Epithelial cell of esophagus (primary cell): ENCODE results near the gene DDX50.

Source experiments
- DNase-seq: peaks from one replicate; pipeline ENCODE4 v3.0.0; 2010; ENCODE audit warnings: low read depth
- H3K4me3 ChIP-seq: 2 replicates; pipeline ENCODE4 v1.5.1; 2011; ENCODE audit warnings: mild to moderate bottlenecking, low read length, control low read depth
- CTCF ChIP-seq: IDR thresholded peaks from 2 replicates; pipeline ENCODE4 v1.5.1; 2011; ENCODE audit warnings: low read depth, mild to moderate bottlenecking, low read length, control low read depth, inconsistent platforms; ENCODE audit not compliant: insufficient read depth; ENCODE audit errors: missing control alignments

DDX50 gene

GRCh38 chr10:68878496-68878895 lies 22.6 kb upstream of the DDX50 start:
- no peak for TF ChIP-seq CTCF
- no peak for DNase-seq
- H3K4me3 ChIP-seq, result no peak overlapping the region

GRCh38 chr10:68879628-68880027 lies 21.5 kb upstream of the DDX50 start:
- TF ChIP-seq CTCF, result no peak
- no peak for DNase-seq
- H3K4me3 ChIP-seq, result no peak overlapping the region

- no peak for DNase-seq
- no peak overlapping the region for H3K4me3 ChIP-seq
- no peak for TF ChIP-seq CTCF
Observed at GRCh38 chr10:68880181-68880580, 20.9 kb upstream of the DDX50 start.

DNA sequence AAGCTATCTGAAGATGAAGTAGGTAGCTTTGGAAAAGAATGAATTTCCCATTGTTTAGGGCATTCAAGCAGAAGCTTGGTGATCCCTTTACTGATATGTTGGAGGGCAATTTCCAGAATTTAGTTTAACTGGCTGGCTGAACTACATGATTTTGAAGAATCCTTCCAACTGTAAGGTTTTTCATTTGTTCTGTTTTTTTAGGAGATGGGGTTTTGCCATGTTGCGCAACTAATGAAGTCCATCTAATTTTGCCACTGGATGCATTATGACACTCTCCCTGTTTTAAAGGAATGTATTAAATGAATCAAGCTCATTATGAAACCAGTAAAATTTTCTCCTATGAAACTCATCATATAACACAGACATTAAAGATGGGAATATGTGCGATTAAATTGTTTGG lies 6.1 kb upstream of the DDX50 start:
- TF ChIP-seq CTCF, result no peak

GRCh38 chr10:68897336-68897741 lies 3.8 kb upstream of the DDX50 start:
- peak; percentile 76 for DNase-seq
- peak; percentile 56 for TF ChIP-seq CTCF

More for the DNA sequence above, 6.1 kb upstream of the DDX50 start:
- DNase-seq, result no peak
- H3K4me3 ChIP-seq, result no peak overlapping the region

GRCh38 chr10:68899186-68899745 lies 1.8 kb upstream of the DDX50 start:
- no peak overlapping the region for H3K4me3 ChIP-seq
- no peak for DNase-seq
- no peak for TF ChIP-seq CTCF

More at GRCh38 chr10:68897336-68897741, 3.8 kb upstream of the DDX50 start:
- no peak overlapping the region for H3K4me3 ChIP-seq

GRCh38 chr10:68900427-68901104 lies 549 bp upstream of the DDX50 start:
- DNase-seq, result no peak
- H3K4me3 ChIP-seq, result peak overlapping the region; percentile 94
- TF ChIP-seq CTCF, result no peak
